ENCODE data around the gene KRT79.
"Not testable (repeated sequence)": the region's sequence is repeated elsewhere in the genome, so short reads cannot be mapped to it uniquely, and the experiment has no call there.

KRT79 gene

DNA sequence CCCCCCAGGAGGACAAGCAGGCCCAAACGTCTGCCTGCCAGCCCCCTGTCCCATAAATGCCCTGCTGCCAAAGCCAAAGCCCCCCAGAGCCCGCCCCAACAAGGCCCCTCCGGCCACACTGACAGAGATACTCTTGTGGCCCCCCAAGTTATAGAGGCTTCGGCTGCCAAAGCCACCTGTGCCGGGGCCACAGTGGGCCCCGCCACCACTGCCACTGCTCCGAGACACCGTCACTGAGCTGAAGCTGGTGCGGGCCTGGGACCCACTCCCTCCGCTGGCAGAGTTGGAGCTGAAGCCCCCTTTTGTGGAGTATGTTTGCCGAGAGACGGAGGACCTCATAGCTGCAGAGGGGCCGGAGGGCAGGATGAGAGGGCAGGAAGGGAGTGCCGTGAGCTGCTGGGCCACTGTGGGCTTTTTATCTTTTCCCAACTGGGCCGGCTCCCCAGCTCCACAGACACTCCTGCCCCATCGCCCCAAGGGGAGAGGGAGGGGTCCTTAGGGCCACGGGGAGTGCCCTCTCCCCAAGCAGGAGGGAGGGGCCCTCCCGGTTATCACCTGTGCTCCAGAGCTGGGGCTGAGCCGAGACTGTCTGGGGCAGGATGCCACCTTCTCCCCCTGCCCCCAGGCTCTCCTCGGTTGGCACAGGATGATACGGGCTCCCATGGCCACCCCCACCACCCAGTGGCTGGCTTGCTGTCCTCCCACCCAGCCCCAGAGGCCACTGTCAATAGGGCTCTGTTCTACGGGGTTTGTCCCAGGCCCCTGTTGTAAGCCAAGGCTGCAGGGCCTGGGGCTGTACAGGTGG, at the start of gene KRT79:
Gene KRT79, minus strand, starts transcription at position 390 of the 805 bp plus-strand sequence. Its CDS starts 51 bp downstream, at position 339.
- DNase-seq, result no peak

DNA sequence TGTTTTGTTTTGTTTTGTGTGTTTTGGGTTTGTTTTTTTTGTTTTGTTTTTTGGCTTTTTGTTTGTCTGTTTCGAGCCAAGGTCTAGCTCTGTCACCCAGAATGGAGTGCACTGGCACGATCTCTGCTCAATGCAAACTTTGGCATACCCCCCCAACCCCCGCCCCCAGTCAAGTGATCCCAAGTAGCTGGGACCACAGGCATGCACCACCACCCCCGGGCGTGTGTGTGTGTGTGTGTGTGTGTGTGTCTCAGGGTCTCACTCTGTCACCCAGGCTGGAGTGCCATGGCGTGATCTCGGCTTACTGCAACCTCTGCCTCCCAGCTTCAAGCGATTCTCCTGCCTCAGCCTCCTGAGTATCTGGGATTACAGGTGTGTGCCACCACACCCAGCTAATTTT, 46.4 kb upstream of the KRT79 start:
- not testable (repeated sequence) for DNase-seq

DNA sequence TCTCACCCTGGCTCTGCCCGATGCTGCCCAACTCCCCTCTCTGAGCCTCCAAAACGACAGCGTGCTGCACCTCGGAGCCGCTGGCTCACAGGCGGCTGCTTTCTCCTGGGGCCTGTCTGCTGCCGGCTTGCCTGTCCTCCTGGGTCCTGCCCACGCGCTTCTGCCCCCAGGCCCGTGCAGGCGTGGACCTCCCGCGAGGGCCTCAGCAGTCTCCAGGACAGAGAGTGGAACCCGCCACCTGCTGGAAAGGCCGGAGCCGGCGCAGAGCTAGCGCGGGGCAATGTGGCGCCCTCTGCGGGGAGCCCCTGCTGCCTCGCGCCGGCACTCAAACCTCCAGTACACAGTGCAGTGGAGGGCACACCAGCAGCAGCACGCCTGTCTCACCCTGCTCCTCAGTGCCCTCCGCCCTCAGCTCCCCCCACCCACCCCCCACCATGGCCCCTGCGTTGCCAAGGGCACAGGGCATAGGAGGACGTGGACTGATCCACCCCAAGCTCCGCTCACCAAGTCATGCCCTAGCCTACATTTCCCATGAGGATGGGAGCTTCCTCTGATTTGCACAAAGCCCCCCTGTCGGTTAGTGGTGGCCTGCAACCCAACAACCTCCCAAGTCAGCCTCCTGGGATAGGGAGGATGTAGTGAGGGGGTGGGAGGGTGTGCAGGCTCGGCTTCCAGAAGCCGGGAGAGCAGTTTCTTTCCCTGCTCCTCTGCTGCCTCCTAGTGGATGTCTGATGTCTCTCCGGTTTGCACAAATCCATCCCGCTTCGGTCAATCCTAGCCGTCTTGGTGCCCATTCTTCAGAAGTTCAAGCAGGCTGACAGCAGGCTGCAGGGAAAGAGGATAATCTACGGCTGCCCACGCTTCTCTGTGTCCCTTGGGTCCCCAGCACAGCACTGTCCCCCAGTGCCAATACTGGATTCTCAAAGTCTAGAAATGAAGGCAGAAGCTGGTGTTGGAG, 45.6 kb upstream of the KRT79 start:
- peak; percentile 98 for DNase-seq

DNA sequence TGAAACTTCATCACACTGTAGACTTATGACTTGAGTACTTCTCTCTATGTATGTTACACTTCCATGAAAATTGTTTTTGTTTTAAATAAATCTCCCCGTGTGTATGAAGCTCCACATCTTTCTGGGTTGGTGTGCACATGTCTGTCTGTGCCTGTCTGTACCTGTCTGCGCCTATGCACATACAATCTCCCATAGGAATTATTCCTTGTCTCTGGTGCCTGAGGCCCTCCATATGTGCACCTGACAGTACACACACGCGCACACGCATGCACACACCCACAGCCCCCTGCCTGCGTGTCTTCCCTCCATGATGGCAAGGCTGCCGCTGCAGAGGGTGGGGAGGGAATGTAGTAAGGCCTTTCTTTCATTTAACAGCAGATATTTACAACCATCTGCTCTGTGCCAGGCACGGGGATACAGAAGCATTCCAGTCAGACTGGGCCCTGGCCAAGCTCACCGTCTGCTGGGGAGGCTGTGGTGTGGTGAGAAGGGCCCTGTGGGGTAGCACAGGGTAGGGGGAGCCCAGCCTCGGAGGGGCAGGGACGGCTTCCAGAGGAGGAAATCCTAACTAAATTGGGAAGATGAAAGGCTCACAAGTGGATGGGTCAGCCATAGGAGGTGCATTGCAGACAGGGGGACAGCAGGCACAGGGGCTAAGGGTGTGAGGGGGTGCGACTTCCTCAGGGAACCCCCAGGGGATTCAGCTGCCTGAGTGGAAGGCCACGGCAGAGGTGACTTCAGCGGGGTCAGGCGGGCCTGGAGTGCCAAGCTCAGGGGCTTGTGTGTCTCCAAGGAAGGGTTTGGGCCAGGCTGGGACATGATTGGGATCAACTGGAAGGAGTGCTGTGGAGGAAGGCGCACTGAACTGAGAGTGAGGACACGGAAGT, 44.6 kb upstream of the KRT79 start:
- DNase-seq, result no peak

DNA sequence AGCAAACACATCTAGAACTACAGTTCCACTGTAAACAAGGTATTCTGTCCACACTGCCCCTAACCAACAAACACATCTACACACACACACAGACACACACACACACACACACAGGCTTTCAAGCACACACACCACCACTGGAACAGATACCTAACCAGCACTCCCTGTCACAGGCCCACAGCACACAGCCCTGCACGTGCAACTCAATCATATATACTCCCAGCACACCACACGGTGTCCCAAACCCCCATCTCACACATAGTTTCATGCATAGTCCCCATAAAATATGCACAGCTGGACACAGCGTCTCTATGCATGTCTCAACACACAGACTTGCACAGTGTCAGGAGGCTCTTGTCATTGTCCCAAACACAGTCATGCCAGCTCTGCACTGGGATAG, 43.1 kb upstream of the KRT79 start:
- DNase-seq, result peak; percentile 60

DNA sequence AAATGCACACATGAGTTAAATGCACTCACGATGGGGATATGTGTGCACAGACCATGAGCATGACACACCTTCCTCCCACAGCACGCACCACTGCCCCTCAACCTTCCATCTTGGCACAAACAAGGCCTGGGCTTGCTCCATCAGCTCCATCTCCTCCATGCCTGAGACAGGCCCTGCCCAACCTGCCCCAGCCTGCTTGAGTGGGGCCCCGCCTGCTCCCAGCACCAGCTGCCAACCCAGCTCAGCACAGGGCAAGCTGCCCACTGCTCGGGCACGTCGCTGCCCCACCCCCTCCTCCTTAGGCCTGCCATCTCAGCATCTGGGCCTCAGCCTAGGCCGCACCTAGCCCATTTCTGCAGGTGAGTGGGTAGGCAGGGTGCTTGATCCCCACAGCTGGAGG, 42.3 kb upstream of the KRT79 start:
- no peak for DNase-seq

DNA sequence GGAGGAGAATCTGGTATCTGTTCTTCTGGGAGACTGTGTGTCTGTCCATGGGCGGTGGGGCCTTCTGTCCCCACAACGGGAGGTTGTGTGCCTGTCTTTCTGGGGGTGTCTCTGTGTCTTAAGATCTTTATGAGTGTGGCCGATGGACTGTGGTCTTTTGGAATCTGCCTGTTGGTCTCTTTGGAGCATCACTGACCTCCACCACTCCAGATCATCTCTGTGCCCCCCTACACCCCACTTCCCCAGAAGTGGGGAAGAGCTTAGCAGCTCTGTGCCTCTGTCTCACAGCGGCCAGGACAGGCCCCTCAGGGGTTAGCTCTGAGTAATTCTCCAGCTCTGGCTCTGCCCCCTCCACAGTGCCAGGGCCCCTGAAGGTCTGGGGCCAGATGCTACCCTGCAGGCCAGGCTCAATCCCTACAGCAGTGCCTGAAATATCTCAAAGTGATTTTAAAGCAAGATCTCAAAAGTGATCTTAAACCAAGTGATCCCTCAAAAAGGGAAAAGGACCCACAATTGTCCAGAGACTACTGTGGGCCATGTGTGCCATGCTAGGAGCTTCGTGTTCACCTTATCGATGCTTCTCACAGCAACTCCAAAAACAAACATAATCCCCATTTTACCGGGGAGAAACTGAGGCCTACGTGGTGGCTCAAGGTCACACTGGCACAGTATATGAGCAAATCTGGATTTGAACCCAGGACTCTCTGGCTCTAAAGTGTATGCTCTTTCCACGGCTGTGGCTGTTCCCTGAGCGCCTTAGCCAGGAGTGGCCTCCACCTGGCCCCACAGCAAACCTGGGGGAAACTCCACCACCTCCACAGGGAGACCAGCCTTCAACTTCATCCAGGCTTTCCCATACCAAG, 40.7 kb upstream of the KRT79 start:
- DNase-seq, result no peak

DNA sequence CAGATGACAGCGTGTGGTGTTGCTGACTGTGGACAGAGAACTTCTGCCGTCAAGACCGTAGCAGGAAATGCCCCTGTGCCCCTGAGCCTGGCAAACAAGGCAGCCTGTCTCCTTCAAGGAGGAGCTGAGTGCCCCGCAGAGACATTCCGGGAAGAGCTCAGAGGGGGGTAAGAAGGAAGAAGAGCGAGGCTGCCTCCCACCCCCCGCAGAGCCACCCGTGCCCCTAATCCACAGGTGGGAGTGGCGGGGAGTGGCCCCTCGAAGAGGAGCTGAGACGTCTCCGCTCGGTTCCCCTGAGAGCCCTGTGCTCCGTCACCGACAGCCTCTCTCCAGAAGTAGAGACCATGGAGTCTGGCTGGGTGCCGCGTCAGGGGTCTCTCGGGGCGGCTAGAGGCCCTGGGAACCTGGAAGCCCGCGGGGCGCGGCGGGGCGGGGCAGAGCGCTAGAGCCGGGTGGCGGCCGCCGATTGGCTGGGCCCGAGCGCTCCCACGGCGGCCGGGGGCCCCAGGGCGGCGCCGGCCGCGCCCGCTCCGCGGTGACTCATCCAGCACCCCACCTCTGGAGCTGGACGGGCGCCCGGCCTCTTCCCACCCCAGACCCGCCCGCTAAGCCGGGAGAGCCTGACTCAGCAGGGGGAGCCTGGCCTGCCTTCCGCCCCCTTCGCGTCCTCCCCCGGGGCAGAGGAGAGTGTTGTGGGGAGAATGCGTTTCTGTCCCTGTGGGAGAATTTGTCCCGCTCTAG, 39.9 kb upstream of the KRT79 start:
- DNase-seq, result peak; percentile 96

DNA sequence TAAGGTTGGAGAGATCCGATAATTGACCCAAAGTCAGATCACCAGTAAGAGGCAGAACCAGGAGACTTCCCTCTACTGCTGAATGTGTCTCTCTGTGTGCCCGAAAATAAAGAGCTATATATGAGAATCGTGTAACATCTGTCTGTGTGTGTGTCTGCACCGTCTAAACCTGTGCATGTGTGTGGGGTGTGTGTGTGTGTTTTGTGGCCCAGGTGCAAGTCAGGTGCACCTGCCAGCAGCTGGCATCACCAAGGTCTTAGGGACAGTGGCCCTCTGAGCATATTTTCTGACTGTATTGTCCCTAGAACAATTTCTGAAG, 39.4 kb upstream of the KRT79 start:
- no peak for DNase-seq

DNA sequence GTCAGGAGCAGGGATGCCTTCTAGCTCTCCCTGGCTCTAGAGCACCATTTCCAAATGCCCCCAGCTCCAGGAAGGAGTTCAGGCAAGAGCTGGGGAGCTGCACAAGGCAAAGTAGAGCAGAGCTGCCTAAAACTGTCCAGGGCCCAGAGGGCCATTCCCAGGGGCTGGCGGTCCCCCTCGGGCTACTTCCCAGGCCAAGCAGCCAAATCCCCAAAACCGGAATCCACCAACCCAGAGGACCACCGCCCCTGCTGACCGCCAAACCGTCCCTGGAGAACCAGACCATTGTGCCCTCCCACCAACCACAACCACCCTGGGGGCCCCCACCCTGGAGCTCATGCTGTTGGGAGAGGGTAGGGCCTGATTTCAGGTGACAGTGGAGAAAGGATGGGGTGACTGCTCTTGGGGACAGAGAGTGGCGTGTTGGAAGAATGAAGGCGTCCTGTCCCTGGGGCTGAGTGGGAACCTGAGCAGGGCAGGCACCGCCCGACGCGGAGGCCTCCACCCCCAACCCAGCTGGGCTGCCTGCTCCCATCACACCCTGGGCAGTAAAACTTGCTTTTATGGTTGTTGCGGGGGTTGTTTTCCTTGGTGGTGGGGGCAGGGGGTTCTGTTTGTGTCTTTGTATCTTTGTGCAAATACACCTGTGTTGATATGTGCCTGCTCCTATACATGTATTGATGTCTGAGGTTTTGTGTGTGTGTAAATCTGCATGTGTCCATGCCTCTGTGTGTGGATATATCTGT, 38.7 kb upstream of the KRT79 start:
- no peak for DNase-seq

DNA sequence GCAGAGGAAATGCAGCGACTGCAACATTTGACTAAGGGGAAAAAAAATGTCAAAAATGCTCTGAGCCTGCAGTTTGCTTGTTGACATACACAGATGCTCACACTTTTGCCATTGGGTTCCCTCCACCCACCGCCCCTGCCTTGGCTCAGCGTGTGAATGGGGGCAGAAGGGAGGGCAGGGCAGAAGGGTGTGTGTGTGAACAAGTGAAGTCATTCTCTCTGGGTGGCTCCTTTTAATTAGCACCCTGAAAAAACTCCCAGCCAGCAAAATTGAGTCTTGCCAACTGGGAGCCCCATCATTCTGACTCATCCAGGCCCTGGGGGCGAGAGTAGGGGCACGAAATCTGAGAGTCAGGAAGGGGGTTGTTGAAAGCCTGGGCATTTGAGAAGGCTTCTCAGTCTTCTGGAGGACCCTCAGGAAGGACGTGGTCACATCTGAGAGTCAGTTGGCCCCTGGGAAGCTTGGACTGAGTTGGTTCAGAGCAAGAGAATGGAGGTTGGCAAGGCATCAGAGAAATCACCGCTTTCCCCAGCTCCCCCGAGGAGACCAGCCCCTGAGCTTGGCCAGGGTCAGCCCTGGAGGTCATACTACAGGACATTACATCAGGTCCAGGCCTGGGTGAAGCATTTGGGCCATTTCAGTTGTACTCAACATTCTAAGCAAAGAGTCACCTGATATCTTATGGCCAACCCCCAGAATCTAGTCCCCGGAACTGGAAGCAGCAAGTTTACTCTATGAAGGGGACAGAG, 37.4 kb upstream of the KRT79 start:
- peak; percentile 95 for DNase-seq

DNA sequence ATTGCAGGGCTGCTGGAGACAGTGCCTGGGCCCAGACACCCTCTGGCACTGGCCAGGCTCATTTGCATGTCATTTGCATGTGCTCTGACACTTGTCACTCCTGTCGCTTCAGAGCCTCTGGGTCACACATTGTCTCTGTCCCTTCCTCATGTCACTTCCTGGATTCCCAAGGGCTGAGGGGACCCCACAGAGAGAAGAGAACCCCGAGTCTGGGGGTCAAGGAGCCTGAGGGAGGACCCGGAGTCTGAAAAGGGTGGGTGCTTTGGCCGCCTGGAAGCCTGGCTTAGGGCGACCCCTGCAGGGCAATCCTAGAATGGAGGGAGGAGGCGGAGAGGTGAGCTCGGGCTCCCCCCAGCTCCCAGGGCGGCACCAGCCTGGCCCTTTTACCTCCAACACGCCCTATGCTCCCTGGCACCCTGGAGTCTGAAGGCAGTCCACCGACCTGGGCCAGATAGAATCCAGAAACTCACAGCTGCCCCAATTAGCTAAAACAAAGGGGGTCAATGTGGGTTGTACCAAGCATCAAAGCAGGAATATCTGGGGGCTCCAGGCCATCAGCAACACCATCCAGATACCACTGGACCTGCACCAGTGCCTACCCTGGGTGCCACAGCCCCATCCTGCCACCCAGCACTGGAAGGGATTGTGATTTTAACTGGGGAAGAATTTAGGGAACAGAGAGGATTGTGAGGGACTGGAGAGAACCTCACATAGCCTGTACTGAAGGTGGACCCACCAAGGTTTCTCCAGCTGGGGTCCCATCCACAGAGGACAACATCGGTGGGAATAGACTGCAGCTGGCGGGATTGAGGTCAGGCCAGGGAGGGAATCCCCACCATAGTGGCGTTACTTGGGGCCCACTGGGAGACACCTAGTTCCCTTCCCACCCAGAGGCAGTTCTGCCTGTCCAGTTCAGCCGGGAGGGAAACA, 36.5 kb upstream of the KRT79 start:
- peak; percentile 84 for DNase-seq

DNA sequence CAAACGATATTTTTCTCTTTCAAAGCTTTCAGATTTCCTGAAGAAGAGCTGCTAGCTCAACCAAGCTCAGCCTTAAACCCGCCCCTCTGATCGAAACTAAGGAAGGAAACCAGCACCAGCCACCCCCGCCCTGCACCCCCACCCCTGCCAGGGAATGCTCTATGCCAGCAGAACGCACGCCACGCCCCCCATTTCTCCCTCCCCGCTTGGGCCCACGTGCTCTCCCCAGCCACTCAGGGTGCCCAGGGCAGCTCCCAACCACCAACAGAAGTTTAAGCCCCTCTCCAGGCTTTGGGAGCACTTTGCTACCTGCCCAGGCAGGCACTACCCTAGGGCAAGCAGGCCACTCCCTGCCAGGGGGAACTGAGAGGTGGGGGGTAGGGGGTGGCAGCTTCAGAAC, 33.5 kb upstream of the KRT79 start:
- no peak for DNase-seq

DNA sequence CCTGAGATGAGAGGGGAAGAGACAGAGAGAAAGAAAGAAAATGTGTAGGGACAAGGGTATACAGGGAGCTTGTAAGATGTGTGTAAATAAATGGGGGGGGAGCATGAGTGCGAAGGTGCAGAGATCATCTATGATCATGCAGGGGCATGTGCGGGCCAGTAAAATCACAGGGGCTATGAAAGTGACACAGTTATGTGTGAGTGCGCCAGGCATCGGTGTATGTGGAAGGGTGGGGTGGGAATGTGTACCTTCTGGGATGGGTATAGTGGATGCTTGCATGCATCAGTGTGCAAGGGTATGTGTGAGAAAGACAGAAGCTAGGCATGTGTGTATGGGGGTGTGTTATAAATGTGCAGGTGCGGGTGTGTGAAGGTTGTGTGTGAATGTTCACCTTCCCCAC, 33.0 kb upstream of the KRT79 start:
- no peak for DNase-seq

DNA sequence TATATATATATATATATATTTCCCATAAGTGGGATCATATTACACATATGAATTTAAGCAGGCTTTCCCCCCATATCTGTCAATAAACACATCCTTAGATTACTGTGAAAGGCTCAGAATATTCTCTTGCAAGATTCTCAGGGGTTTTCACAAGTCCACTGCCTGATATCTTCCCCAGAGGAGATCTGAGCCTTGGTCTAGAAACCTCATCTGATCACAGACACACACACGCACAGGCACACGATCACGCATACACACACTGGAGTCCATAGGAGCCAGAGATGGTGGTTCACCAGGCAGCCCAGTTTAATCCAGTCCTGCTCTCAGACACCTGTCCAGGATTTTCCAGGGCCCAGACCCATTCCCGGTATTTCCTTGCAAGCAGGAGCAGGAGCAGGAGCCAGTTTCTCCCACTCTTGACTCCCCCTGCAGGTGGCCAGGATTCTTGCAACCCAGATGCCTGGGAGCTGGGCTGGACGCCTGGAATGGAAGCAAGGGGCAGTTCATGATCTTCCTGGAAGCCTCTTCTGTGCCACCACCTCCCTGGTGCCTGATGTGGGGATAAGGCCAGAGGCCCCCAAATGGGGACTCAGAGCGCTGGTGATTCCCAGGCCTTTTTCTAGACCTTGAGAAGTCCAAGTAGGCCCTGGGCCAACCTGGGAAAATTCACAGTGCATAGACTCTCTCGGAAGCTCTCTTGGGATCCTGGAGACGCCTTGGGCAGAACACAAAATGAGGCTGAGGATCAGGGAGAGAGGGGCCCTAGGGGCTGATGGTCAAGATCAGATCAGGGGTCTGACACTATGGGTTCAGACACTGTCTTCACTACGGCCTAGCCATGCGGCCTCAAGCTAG, 31.2 kb upstream of the KRT79 start:
- peak; percentile 97 for DNase-seq

DNA sequence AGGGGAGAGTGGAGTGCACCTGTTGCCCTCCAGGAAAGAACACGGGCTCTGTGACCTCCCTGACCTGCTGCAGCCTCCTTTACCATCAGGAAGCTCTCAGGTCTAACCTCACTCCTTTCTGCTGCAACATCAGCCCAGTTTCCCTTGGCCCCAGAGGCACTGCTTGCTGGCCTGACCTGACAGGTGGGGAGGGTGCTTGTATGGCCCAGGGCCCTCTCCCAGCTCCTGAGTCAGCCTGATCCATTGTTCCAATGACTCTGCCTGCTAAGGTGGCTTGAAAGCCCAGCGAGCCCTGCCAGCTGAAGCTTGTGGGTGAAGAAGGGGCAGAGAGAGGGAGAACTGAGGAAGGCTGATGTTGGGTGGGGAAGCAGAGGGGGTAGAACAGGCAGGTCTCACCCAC, 27.9 kb upstream of the KRT79 start:
- peak; percentile 74 for DNase-seq

DNA sequence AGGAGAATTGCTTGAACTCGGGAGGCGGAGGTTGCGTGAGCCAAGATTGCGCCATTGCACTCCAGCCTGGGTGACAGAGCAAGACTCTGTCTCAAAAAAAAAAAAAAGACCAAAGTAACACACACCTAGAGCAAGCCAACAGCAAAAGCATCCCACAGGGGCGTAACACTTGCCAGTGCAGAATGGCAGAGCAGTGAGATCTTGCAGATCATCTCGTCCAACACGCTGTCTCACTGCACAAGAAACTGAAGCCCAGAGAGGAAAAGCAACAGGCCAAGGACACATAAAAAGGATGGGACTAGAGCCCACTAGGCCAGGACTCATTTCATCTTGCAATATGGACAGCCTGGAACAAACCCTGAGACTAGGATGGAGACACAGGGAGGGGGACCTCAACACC, 27.4 kb upstream of the KRT79 start:
- no peak for DNase-seq
